HG03097 (cell line): Measurements from ENCODE around the gene TNFRSF12A.

Experiments used
- ATAC-seq: cut with Tn5 transposase; IDR thresholded peaks from one replicate; pipeline ENCODE4 v1.9.1; 2021; ENCODE audit not compliant: unreplicated experiment, low FRiP score

Gene TNFRSF12A

GRCh38 chr16:3020247-3020603, at the start of gene TNFRSF12A:
TNFRSF12A (plus strand) TSS chr16:3020368; CDS start chr16:3020398, 30 bp downstream.
- ATAC-seq = no peak

DNA sequence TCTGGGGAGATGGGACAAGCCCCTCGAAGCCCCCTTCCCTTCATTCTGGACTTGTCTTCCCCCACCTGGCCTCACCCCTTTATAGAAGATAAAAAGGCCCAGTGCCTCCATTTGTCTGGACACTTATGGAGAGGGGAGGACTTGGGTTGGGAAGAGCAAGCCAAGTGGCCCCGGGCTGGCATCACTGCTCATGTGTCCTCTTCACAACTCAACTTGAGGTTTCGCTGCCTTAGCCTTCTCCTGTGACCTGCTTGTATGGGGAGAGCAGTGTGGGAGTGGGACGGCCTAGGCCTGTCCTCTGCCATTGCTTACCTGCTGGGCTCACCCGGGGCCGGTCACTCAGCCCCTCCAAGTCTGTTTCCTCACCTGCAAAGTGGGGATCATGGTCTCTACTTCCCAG, 49.6 kb upstream of the TNFRSF12A start:
- ATAC-seq = no peak

DNA sequence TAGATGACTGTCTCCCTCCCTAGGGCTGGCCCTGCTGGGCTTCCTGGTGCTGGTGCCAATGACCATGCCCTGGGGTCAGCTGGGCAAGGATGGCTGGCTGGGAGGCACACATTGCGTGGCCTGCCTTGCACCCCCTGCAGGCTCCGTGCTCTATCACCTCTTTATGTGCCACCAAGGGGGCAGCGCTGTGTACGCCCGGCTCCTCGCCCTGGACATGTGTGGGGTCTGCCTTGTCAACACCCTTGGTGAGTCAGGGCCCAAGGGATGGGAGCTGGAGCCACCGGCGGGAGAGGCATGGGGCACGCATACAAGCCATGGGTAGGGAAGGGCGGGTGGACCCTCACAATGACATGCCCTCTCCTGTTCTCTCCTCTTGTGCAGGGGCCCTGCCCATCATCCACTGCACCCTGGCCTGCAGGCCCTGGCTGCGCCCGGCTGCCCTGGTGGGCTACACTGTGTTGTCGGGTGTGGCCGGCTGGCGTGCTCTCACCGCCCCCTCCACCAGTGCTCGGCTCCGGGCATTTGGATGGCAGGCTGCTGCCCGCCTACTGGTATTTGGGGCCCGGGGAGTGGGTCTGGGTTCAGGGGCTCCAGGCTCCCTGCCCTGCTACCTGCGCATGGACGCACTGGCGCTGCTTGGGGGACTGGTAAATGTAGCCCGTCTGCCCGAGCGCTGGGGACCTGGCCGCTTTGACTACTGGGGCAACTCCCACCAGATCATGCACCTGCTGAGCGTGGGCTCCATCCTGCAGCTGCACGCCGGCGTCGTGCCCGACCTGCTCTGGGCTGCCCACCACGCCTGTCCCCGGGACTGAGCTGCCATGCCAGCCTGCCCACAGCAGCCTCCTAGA, 48.8 kb upstream of the TNFRSF12A start:
- no peak for ATAC-seq

- no peak for ATAC-seq
Measured at GRCh38 chr16:2971985-2972784, 48.0 kb upstream of the TNFRSF12A start.

DNA sequence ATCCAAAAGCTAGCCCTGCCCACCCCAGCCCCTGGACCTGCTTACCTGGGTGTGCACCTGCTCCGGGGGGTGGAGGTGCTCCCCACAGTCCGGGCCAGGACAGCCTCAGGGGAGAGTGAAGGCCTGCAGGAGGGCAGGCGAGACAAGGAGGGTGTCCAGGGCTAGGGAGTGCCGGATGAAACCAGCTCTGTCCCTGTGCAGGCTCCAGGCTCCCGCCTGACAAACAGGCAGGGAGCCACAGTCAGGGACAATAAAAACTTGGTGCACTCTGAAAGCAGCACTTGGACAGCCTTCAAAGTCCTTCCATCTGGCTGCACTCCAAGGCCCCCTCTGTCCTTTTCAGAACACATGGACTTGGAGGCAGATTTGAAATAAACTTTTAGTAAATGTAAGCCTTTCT, 47.1 kb upstream of the TNFRSF12A start:
- ATAC-seq = no peak

GRCh38 chr16:2973605-2974318, 46.4 kb upstream of the TNFRSF12A start:
- no peak for ATAC-seq

GRCh38 chr16:2974319-2975056, 45.7 kb upstream of the TNFRSF12A start:
- ATAC-seq = no peak

- no peak for ATAC-seq
Measured at GRCh38 chr16:2975161-2975795, 44.9 kb upstream of the TNFRSF12A start.

DNA sequence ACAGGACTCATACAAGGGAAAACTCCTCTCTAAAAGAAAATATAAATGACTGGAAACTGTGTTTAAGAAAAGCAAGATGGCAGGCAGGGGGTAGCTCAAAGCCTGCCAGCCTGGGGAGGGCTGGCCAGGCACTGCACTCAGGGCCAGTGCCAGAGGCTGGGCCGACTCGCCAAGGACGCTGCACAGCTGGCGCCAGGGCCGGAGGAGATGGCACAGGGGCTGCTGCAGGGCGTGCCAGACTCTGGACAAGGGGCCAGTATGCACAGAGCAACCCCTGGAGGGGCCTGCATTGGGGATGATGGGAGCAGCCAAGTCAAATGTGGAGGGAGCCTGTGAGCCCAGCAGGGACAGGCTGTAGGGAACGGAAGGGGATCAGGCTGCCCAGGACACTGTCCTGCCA, 44.0 kb upstream of the TNFRSF12A start:
- ATAC-seq = no peak

DNA sequence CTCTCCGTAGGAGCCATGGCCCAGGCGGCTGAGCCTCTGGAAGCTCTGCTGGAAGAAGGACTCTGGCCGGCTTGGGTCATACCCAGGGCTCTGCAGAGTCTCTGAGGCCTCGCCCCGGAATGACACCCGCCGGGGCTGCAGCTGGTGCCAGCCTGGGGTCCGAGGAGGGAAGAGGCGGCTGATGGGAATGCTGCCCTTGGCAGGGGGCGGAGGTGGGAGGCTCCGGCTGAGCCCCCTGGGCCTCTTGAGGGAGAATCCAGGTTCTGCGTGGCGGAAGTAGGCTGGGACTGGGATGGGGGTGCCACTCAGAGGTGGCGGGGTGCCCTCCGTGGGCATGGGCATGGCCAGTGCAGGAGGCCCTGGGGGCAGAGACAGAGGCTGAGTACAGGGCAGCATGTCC, 43.5 kb upstream of the TNFRSF12A start:
- ATAC-seq = no peak

DNA sequence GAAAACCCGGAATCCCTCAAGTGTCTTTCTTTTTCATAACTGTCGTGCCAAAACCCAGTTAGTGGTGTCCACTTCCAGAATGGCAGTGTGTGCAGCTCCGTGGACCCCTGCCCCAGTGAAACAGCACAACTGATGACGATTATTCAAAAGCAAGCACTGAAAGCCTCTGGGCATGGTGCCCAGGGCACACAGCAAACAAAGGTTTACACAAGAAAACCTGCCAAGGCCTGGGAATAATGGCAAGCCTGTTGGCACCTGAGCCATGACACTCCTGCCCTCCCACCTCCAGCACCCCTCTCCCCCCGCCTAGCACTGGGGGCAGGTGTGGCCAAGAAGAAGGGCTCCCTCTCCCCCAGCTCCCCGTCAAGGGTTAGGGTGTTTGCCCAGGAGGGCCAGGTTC, 42.7 kb upstream of the TNFRSF12A start:
- no peak for ATAC-seq

- peak; percentile 4 for ATAC-seq
Measured at GRCh38 chr16:2979669-2980226, 40.4 kb upstream of the TNFRSF12A start.

DNA sequence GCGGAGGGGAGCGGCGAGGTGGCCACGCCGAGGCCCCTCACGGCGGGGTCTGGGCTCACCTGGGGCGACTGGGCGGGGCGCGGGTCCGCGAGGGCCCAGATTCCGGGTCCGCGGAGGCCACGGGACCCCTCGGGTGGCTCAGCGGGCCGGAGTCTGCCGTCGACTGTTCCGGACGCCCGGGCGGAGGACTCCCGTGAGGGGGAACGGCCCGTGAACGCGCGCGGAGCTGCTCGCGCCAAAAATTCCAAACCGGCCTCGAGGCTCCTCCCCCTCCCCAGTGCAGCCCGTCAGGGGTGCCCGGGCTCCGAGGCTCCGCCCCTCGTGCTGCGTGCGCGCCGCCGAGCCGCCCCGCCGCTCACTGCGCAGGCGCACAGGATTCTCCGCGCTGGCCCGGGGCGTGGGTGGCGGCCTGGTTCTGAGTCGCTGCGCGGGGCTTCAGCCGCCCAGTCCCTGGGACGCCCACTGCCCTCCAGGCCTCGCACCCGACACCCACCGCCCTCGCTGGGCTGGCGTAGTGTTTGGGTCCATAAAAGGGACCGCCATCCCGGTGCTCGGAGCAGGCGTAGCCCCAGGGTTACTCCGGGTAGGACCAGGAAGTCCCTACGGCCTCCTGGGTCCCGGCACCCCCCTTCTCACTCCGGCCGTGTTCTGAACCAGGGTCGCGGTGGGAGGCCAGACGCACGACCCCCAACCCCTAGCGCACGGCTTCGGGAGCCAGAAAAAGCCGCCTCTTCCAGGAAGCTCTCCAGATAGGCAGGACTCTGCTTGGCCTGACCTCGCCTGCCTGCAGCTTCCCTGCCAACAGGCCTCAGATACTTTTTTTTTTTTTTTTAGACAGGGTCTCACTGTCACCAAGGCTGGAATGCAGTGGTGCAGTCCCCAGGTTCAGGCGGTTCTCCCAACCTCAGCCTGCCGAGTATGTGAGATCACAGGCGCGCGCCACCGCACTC, 39.7 kb upstream of the TNFRSF12A start, which contains the start of gene PKMYT1:
Gene PKMYT1 (minus strand): TSS at position 220 of the 950 bp plus-strand sequence. CDS start 789 bp downstream, outside the sequence.
- peak; percentile 62 for ATAC-seq

DNA sequence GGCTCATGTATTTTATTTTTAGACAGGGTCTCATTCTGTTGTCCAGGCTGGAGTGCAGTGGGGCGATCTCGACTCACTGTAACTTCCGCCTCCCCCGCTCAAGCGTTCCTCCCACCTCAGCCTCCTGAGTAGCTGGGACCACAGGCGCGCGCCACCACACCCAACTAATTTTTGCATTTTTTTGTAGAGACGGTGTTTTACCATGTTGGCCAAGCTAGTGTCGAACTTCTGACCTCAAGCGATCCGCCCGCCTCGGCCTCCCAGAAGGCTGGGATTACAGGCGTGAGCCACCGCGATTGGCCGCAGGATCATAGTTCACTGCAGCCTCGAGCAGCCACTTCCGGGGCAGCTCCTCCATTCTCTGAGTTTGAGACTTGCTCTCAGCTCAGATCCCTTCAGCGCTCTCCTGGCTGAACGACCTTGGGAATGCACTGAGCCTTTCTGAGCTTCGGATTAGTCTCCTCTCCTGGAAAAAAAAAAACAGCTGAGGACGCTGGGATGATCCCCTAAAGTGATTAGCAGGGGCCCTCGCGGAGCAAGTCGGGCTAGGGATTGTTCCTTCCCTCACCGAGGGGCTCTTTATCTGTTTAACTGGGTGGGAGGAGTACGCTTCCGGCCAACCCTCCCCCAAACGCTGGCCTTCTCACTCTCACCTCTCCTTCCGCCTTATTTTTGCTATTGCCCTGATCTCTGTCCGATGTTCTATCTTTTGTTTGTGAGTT, 38.8 kb upstream of the TNFRSF12A start:
- ATAC-seq = no peak

GRCh38 chr16:2981899-2982250, 38.3 kb upstream of the TNFRSF12A start:
- ATAC-seq = no peak

DNA sequence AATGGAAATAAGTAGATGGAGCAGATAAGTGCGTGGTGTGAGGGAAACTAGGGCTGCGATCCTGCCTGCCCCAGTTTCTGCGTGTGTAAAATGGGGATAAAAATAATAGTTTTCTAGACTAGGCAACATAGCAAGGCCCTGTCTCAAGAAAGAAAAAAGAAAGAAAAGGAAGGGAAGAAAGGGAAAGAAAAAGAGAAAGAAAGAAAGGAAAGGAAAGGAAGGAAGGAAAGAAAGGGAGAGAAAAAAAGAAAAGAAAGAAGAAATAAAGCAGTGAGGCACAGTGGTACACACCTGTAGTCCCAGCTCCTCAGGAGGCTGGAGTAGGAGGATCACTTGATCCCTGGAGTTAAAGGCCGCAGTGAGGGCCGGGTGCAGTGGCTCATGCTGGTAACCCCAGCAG, 37.8 kb upstream of the TNFRSF12A start:
- no peak for ATAC-seq

DNA sequence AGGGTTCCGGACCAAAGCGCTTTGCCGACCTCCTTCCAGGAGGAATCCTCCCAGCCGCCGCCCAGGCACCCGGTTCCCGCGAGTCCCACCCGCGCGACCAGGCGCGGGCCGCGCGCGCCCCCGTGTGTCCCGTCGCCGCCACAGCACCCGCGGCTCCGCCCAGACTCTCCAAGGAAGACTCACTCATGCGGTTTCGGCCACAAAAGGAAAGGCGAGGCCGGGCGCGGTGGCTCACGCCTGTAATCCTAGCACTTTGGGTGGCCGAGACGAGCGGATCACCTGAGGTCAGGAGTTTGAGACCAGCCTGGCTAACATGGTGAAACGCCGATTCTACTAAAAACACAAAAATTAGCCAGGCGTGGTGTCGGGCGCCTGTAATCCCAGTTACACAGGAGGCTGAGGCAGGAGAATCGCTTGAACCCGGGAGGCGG, 36.4 kb upstream of the TNFRSF12A start:
- no peak for ATAC-seq

GRCh38 chr16:2985462-2985861, 34.7 kb upstream of the TNFRSF12A start:
- ATAC-seq = no peak
